Urothelium cell line (cell line): ENCODE measurements around the gene VASH1.

Experiments used
- DNase-seq: peaks from one replicate; pipeline ENCODE4 v3.0.0; 2011; ENCODE audit warnings: low spot score, mixed read lengths
- FAIRE-seq: peaks from 2 replicates; lab custom pipeline; 2011; peaks lifted over from hg19 to GRCh38; lab: Jason Lieb, UNC

VASH1 gene

GRCh38 chr14:76782115-76782884, 21.0 kb downstream of the VASH1 start:
- peak; percentile 89 for FAIRE-seq
- DNase-seq: no peak

DNA sequence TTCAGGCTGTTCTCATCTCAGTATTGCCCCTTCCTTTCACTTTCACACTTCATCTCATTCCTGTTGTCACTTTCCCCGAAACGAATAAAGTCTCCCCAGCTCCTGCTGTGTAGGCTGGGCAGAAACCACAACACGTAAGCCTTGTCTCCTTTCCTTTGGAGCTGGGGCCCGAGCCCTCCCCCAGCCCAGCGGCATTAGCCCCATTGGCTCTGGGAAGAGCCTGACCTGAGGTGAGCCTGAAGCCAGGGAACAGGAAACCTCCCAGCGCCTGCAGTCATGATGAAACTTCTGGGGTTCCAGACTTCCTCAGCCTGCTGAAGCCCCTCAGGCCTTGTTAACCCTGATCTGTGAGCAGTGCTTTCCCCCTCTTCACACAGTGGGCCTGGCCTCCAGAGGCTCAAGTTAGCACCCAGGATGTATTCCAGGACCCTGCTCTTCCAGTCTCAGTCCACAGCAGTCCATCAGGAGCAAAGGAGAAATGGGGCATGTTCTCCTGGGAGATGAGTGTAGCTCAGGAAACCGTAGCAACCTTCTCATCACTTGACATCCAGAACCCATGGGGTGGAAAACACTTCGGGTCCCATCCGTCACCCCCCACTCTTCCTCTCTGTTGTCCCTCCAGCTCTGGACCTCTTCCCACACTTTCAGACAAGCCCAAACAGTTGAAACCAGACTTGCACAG, 21.8 kb downstream of the VASH1 start:
- no peak for FAIRE-seq

GRCh38 chr14:76784266-76784874, 23.1 kb downstream of the VASH1 start:
- DNase-seq (no peak), FAIRE-seq (peak; percentile 93)

More for the DNA sequence above, 21.8 kb downstream of the VASH1 start:
- DNase-seq: no peak

GRCh38 chr14:76784881-76785280, 23.6 kb downstream of the VASH1 start:
- DNase-seq (peak; percentile 96), FAIRE-seq (no peak)

DNA sequence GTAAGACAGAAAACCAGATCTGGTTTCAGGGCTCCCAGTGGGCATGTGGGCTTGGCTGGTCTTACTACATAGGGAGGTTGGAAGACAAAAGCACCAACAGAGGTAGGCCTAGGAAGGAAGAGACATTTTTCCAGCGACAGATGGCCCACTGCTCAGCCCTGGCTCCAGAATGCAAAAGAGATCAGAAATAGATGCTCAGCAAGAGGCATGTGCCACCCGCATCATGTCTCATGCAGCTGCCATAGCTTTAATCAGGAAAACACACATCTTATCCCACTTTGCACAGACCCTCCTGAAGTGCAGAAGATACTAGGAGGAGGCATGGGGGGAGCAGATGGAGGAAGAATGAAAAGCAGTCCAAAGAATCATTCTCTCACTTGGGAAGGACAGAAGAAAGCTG, 25.3 kb downstream of the VASH1 start:
- FAIRE-seq (no peak), DNase-seq (no peak)

GRCh38 chr14:76792422-76792821, 31.2 kb downstream of the VASH1 start:
- FAIRE-seq (no peak), DNase-seq (no peak)

- FAIRE-seq: no peak
These were observed 32.1 kb downstream of the VASH1 start for GRCh38 chr14:76793324-76793723.

DNA sequence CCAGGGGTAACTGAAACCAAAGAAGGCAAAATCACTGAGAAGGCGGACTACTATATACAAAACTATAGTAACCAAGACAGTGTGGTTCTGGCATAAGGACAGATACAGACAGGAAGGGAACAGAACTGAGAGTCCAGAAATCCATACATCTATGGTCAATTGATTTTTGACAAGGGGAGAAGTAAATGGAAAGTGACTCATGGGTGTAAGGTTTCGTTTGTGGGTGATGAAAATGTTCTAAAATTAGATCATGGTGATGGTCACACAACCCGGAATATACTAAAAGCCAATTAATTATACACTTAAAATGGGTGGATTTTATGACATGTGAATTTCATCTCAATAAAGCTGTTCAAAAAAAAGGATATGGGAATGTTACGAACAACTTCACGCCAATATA, 32.7 kb downstream of the VASH1 start:
- FAIRE-seq (no peak), DNase-seq (no peak)

More at GRCh38 chr14:76793324-76793723, 32.1 kb downstream of the VASH1 start:
- DNase-seq: no peak

GRCh38 chr14:76806446-76806845, 45.2 kb downstream of the VASH1 start:
- DNase-seq (no peak), FAIRE-seq (no peak)

GRCh38 chr14:76808011-76808410, 46.7 kb downstream of the VASH1 start:
- FAIRE-seq: no peak

GRCh38 chr14:76808990-76809389, 47.7 kb downstream of the VASH1 start:
- FAIRE-seq (no peak), DNase-seq (no peak)

More at GRCh38 chr14:76808011-76808410, 46.7 kb downstream of the VASH1 start:
- no peak for DNase-seq

GRCh38 chr14:76810525-76810924, 49.3 kb downstream of the VASH1 start:
- no peak for FAIRE-seq
- no peak for DNase-seq

- FAIRE-seq (peak; percentile 91), DNase-seq (peak; percentile 57)
These were observed 49.7 kb downstream of the VASH1 start for GRCh38 chr14:76810953-76811400.

DNA sequence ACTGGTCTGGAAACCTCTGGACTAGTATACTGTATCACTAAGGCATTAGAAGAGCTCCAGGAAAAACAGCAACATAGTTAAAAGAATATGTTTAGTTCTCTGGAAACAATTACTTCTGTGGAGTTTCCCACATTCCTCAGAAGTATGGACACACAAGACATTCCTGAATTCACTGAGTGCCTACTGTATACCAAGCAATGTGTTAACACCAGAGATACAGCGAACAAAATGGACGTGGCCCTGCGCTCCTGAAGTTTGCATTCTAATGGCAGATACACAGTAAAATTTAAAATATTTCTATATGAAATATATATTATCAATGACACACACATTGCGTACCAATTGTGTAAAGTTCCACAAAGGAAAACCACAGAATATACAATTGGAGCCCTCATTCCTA, 50.3 kb downstream of the VASH1 start:
- DNase-seq: no peak

DNA sequence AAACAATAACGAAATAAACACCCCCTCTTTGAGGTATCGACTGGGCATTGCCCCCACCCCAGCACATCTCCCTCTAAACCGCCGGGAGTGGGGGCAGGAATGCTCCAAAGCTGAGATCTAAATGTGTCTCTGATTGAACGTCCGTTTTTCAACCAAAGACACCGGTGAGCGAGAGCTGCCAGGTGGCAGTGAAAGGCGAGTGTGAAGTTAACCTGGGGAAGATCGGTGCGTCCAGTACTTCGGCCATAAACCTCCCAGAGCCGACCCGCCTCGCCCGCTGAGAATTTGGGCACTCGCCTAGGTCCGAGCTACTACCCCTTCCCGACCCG, 50.8 kb downstream of the VASH1 start:
- DNase-seq: peak; percentile 35
- peak; percentile 72 for FAIRE-seq

More for the DNA sequence above, 50.3 kb downstream of the VASH1 start:
- FAIRE-seq: no peak

GRCh38 chr14:76812422-76813383, 51.4 kb downstream of the VASH1 start, which contains the start of gene ANGEL1:
Gene ANGEL1, minus strand, starts transcription at chr14:76812882. Its CDS starts 55 bp downstream, at chr14:76812827.
- FAIRE-seq (peak; percentile 98), DNase-seq (peak; percentile 97)

DNA sequence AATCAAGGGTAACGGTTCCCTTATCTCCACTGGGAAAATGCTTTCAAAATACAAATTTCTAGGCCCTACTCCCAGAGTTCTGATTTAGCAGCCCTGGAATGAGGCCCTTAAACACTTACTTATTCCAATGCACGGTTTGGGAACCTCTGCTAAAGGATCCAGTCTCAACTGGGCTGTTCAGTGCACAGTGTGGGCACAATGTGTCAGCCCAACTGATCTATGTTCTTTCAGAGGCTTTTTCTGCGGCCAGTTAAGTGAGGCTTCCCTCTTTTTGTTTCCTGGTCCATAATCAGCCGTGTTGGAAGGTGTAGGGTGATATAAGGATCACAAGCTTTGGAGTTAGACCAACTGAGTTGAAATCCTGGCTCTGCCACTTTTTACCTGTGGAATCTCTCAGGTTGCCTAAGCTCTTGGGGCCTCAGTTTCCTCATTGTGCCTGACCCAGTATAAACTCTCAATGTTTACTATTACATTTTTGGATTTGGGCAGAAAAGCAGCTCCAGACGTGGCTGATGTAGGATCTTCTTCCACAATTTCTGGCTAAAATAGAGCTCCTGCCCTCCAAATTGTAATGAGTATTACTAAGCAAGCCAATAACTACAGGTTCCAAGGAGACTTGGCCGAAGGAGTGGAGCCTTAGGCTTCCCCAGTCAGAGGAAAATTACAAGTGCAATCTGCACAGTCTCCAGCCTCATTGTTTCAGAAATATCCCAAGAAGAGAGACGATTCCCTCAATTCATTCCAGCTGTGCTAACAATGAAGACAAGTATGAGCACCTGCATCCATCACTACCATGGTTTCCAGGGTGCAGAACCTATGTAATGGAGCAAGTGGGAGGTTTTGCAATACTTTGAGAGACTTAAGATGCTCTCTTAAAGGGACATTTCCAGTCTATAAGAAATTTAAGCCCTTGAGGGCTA, 53.7 kb downstream of the VASH1 start:
- FAIRE-seq: no peak
- DNase-seq: no peak

GRCh38 chr14:76820700-76821099, 59.4 kb downstream of the VASH1 start:
- no peak for FAIRE-seq

DNA sequence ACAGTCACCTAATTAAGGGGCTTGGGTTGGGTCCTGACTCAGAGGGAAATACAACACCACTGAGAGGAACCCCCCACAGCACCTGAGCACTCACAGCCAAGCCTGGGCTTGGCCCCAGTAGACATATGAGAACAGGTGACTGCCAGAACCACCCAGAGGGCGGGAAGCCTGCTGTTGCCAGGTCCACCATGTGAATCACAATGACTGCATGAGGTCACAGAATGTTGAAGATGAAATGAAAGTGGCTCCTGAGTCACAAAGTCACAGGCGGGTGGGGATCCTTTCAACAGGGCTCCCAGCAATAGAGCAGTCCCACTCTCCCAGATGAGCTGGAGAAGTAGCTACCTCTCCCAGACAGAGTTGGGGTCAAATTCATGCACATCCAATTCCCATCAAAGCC, 64.9 kb downstream of the VASH1 start, which contains the start of gene LRRC74A:
TSS of gene LRRC74A (plus strand) at position 287 of the 400 bp plus-strand sequence. CDS start 290 bp downstream, outside the sequence.
- DNase-seq (no peak), FAIRE-seq (no peak)

More at GRCh38 chr14:76820700-76821099, 59.4 kb downstream of the VASH1 start:
- DNase-seq: no peak
